Measurements from ENCODE around the gene ZNF398.

ZNF398 gene

DNA sequence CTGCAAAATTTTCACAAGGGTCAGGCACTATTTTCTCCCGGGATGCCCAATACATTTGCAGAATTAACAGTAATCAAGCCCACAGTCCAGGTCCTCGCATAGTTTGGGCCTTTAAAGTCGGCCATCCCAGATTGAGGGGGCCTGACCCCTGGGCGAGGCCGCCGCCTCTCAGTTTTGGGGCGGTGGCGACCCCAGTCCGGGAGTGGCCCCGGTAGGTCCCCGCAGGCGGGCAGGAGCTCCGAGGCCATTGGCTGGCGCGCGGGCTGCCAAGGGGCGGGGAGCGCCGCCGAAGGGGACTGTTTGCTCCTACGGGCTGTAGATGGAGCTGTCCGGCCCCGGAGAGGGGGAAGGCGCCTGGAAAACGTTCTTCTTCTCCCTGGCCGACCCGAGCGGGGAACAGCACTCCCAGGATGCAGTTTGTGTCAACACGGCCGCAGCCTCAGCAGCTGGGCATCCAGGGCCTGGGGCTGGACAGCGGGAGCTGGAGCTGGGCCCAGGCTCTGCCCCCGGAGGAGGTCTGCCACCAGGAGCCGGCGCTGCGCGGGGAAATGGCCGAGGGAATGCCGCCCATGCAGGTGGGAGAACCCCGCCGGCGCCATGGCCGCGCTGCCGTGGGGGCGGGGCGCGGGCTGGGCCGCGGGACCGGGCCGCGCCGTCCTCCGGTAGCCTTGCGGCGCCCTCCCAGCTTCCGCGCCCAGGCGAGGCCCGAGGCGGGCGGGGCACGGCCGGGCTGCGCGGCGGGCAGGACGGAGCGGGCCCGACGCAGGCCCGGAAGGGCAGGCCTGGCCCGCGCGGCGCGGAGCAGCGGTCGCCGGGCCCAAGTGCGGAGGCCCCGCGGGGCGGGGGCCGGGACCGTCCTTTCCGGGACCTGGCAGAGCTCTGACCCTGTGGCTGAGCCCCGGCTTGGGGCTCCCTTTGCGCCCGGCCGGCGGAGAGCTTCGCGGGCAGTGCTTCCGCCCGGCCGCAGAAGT lies 48.2 kb downstream of the ZNF398 start, which contains the start of gene ZNF282 (continued):
- TF ChIP-seq, protein P1, sequence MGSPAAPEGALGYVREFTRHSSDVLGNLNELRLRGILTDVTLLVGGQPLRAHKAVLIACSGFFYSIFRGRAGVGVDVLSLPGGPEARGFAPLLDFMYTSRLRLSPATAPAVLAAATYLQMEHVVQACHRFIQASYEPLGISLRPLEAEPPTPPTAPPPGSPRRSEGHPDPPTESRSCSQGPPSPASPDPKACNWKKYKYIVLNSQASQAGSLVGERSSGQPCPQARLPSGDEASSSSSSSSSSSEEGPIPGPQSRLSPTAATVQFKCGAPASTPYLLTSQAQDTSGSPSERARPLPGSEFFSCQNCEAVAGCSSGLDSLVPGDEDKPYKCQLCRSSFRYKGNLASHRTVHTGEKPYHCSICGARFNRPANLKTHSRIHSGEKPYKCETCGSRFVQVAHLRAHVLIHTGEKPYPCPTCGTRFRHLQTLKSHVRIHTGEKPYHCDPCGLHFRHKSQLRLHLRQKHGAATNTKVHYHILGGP (tag by site-specific recombination; IDR thresholded peaks at IDR 0.05): no peak
- TF ChIP-seq ZNF211 (tag by site-specific recombination; IDR thresholded peaks at IDR 0.05; ENCODE audit: low read depth) (no peak), ZNF677 (tag by site-specific recombination; IDR thresholded peaks at IDR 0.05) (no peak), OVOL3 (tag by site-specific recombination; IDR thresholded peaks at IDR 0.05) (no peak), TRIM28 (IDR thresholded peaks at IDR 0.05; ENCODE audit: borderline replicate concordance, low read length) (peak; percentile 24; the same call in 1 of the 2 replicates), ZBTB17 (tag by site-specific recombination; IDR thresholded peaks at IDR 0.05) (peak; percentile 76), ZNF26 (tag by site-specific recombination; IDR thresholded peaks at IDR 0.05) (no peak), ZNF654 (tag by site-specific recombination; IDR thresholded peaks at IDR 0.05; ENCODE audit: low read depth) (peak; percentile 41), ZNF544 (tag by site-specific recombination; IDR thresholded peaks at IDR 0.05) (no peak), ZNF704 (tag by site-specific recombination; IDR thresholded peaks at IDR 0.05) (no peak), ELK4 (IDR thresholded peaks at IDR 0.05; ENCODE audit: borderline replicate concordance, low read depth, low read length) (no peak), GFI1B (tag by site-specific recombination; IDR thresholded peaks at IDR 0.05) (no peak), ZNF549 (tag by site-specific recombination; IDR thresholded peaks at IDR 0.05) (no peak), ZNF555 (tag by site-specific recombination; conservative IDR thresholded peaks at IDR 0.05) (no peak), ZNF112 (tag by site-specific recombination; IDR thresholded peaks at IDR 0.05) (no peak), SP7 (tag by site-specific recombination; IDR thresholded peaks at IDR 0.05) (peak; percentile 80), ZNF221 (tag by site-specific recombination; IDR thresholded peaks at IDR 0.05; ENCODE audit: borderline replicate concordance) (no peak), ZNF768 (tag by site-specific recombination; IDR thresholded peaks at IDR 0.05) (no peak), ZNF623 (tag by site-specific recombination; IDR thresholded peaks at IDR 0.05) (no peak), HOXD13 (CRISPR knock-in tag; IDR thresholded peaks at IDR 0.05; ENCODE audit: borderline replicate concordance) (no peak), ZNF214 (tag by site-specific recombination; IDR thresholded peaks at IDR 0.05; ENCODE audit: borderline replicate concordance) (no peak), YY1 (tag by site-specific recombination; IDR thresholded peaks at IDR 0.05) (peak; percentile 93), GLI2 (tag by site-specific recombination; IDR thresholded peaks at IDR 0.05; ENCODE audit: borderline replicate concordance, low read depth) (no peak), EGR2 (tag by site-specific recombination; IDR thresholded peaks at IDR 0.05; ENCODE audit: low read depth) (no peak; the same call in none of the 2 replicates), ZNF169 (tag by site-specific recombination; IDR thresholded peaks at IDR 0.05) (no peak), FEZF1 (tag by site-specific recombination; IDR thresholded peaks at IDR 0.05) (no peak; the same call in 1 of the 2 replicates), ZNF529 (tag by site-specific recombination; IDR thresholded peaks at IDR 0.05; ENCODE audit: insufficient replicate concordance) (no peak), GLIS2 (tag by site-specific recombination; IDR thresholded peaks at IDR 0.05) (peak; percentile 98), ZNF37A (tag by site-specific recombination; IDR thresholded peaks at IDR 0.05) (no peak)
- TF ChIP-seq, protein P2, sequence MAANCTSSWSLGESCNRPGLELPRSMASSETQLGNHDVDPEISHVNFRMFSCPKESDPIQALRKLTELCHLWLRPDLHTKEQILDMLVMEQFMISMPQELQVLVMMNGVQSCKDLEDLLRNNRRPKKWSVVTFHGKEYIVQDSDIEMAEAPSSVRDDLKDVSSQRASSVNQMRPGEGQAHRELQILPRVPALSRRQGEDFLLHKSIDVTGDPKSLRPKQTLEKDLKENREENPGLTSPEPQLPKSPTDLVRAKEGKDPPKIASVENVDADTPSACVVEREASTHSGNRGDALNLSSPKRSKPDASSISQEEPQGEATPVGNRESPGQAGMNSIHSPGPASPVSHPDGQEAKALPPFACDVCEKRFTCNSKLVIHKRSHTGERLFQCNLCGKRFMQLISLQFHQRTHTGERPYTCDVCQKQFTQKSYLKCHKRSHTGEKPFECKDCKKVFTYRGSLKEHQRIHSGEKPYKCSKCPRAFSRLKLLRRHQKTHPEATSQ (tag by site-specific recombination; IDR thresholded peaks at IDR 0.05): peak; percentile 80
- TF ChIP-seq, protein P3, sequence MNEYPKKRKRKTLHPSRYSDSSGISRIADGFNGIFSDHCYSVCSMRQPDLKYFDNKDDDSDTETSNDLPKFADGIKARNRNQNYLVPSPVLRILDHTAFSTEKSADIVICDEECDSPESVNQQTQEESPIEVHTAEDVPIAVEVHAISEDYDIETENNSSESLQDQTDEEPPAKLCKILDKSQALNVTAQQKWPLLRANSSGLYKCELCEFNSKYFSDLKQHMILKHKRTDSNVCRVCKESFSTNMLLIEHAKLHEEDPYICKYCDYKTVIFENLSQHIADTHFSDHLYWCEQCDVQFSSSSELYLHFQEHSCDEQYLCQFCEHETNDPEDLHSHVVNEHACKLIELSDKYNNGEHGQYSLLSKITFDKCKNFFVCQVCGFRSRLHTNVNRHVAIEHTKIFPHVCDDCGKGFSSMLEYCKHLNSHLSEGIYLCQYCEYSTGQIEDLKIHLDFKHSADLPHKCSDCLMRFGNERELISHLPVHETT (tag by site-specific recombination; IDR thresholded peaks at IDR 0.05): peak; percentile 55; the same call in 1 of the 2 replicates

All from HEK293 (cell line).